ENCODE measurements around the gene CNFN.

Gene CNFN

DNA sequence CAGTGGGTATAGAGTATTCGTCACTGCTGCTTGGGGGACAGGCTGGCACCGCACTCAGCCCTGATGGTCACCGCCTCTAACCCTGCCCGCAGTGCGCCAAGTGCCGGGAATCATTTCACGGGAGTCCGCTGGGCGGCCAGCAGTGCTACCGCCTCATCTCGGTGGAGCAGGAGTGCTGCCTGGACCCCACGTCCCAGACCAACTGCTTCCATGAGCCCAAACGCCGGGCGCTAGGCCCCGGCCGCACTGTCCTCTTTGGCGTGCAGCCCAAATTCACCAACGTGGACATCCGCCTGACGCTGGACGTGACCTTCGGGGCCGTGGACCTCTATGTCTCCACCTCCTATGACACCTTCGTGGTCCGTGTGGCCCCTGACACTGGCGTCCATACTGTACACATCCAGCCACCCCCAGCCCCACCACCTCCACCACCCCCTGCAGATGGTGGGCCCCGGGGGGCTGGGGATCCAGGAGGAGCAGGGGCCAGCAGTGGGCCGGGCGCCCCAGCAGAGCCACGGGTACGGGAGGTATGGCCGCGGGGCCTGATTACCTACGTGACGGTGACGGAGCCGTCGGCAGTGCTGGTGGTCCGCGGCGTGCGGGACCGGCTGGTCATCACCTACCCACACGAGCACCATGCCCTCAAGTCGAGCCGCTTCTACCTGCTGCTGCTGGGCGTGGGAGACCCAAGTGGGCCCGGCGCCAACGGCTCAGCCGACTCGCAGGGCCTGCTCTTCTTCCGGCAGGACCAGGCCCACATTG lies 14.5 kb downstream of the CNFN start:
- DNase-seq (ENCODE audit: low read depth): no peak

DNA sequence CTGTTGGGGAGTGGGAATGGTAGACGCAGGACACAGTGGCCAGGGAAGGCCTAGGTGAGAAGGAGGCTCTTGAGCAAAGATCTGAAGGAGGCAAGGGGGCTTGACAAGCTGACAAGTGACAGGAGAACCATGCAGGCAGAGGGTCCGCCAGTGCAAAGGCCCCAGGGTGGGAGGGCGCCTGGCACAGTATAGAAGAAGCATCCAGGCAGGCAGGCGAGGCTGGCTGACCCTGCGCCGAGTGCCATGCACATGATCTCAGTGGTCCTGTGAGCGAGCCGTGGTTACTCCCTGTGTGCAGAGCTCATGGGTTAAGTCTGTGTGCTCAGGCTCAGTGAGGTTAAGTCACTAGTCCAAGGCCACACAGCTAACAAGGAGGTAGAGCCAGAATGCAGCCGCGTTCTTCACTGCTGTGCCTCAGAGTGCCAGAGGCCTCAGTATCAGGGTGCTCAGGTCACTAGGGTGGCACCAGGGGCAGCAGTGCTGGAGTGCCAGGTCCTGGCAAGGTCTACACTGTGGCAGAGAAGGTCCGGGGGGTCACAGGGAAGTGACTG lies 15.2 kb downstream of the CNFN start:
- DNase-seq (ENCODE audit: low read depth): no peak

DNA sequence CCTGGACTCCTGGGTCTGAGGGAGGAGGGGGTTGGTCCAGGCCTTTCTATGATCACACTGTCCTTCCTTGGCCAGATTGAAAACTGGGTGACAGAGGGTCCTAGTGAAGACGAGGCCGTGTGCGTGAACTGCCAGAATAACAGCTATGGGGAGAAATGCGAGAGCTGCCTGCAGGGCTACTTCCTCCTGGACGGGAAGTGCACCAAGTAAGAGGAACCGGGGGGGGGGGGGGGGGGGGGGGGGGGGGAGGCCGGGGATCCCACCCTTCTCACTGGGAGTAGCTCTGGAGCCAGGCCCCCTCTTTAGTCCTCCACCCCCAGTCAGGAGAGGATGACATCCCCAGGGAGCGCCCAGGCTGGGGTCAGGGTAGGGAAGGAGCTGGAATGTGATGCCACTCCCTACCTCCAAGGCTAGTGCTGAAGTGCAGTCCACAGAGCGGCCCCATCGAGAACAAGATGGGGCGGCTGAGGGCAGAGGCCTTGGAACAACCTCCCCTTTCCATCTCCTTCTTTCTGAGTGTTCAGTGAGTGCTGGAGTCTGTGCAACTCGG lies 19.4 kb downstream of the CNFN start:
- no peak for DNase-seq (ENCODE audit: low read depth)

DNA sequence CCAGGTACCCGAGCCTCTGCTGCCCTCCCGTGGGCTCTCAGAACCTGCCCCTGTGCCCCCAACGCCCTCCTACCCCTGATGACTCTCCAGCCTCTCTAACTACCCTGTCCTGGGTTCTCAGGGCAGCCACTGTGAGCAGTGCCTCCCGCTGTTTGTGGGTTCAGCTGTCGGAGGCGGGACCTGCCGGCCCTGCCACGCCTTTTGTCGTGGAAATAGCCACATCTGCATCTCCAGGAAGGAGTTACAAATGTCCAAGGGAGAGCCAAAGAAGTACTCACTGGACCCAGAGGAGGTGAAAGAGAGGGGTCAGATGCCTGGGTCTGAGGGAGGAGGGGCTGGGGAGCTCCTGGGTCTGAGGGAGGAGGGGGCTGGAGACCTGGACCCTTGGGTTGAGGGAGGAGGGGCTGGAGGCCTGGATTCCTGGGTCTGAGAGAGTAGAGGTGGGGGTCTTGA lies 20.0 kb downstream of the CNFN start:
- no peak for DNase-seq (ENCODE audit: low read depth)

DNA sequence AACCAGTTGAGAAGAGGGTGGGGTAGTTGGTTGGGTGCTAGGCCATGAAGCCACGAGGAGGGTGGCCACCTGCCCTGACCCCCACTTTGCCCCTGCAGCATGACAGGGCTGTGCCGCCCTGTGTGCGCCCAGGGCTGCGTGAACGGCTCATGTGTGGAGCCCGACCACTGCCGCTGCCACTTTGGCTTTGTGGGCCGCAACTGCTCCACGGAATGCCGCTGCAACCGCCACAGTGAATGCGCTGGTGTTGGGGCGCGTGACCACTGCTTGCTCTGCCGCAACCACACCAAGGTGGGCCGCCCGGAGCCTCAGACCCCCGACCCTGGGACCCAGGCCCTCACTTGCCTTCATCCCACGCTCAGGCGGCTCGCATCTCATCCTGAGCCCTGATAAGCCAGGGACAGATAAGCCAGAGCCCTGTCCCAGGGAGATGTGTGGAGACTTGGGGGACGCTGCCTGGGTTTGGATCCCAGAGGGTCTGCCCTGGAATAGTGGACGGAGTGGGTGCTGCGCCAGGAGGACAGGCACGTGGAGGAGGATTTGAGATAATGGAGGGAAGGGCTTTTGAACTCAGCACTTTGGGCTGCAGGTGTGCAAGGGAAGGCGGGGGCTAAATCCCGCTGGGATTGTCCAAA lies 20.5 kb downstream of the CNFN start:
- no peak for DNase-seq (ENCODE audit: low read depth)

DNA sequence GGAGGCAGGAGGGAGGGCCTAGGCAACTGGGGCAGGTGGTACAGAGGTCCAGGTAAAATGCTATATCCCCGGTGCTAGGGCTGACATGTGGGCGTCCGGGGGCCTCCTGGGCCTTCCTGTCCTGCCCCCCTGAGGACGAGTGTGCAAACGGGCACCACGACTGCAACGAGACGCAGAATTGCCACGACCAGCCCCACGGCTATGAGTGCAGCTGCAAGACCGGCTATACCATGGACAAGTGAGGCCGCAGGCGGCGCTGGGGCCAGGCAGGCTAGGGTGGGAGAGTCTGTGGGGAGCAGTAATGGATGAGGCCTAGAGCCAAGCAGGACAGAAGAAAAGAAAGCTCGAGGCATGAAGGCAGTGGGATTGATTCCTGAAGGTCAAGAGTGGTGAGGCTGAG lies 21.3 kb downstream of the CNFN start:
- no peak for DNase-seq (ENCODE audit: low read depth)

DNA sequence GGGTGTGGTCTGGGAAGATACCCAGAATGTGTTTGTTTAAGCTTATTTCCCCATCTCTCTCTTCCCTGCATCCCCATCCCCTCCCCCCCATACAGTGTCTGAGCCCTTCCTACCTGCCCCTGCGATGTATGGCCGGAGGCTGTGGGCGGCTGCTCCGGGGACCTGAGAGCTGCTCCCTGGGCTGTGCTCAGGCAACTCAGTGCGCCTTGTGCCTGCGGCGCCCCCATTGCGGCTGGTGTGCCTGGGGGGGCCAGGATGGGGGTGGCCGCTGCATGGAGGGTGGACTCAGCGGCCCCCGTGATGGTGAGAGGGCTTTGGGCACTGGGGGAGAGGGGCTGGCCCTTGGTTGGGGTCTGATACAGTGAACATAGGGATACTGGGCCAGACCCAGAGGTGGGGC lies 21.7 kb downstream of the CNFN start:
- DNase-seq (ENCODE audit: low read depth): no peak

DNA sequence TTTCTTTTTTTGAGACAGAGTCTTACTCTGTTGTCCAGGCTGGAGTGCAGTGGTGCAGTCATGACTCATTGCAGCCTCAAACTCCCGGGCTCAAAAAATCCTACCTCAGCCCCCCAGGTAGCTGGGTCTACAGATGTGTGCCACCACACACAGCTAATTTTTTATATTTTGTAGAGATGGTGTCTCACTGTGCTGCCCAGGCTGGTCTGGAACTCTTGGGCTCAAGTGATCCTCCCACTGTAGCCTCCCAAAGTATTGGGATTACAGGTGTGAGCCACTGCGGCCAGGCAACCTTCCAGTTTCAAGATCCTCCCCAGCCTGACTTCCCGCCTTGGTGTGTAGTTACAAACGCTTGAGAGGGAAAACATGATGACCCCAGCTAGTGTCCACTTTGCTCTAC lies 22.2 kb downstream of the CNFN start:
- DNase-seq (ENCODE audit: low read depth): no peak

DNA sequence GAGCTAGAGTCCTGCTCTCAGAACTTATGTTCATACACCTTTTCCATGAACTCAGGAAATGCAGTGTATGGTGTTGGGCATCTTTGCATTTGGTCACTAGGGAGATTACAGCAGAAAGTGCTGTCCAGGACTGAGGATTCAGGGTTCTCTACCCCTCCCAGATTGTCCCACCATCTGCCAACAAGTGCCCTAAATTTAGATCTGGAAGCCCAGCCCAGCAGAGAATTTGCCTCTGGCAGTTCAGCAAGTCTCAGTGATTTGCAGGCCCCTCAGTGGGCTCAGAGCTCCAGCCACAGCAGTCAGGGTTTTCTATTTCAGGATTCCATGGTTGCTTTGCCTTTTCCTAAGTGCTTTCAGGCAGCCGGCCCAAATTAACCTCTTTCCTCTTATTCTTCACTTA lies 23.4 kb downstream of the CNFN start:
- no peak for DNase-seq (ENCODE audit: low read depth)

DNA sequence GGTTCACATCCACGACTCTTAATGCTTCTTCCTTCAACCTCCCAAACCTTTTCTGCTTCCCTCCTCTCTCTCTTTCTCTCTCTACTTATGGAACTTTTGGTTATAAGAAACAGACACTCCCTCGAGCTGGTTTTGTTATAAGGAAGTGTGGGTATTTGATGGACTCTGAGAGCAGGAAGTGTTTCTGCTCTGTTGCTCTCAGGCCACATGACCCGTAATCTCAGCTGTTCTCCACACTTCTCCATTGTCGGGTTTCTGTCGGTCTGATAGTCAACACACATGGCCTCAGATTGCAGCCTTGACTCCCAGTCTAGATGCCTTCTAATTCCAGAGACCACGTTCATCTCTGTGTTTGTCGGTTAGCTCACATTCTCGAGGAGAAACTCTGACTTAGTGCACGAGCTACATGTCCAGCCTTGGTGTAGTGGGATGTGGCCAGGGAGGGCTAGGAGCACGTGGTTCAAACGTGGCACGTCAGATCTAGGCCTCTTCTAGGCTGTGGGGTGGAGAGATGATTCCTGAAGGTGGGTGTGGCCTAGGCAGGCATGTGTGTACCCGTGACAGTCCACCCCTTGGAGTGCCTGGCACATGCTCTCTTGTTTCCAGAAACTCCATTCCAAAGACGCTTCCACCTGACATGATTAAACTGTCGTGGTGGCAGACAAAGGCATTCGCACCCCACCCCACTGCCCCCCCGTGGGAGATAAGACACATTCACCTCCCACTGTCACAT lies 26.3 kb downstream of the CNFN start:
- no peak for DNase-seq (ENCODE audit: low read depth)

DNA sequence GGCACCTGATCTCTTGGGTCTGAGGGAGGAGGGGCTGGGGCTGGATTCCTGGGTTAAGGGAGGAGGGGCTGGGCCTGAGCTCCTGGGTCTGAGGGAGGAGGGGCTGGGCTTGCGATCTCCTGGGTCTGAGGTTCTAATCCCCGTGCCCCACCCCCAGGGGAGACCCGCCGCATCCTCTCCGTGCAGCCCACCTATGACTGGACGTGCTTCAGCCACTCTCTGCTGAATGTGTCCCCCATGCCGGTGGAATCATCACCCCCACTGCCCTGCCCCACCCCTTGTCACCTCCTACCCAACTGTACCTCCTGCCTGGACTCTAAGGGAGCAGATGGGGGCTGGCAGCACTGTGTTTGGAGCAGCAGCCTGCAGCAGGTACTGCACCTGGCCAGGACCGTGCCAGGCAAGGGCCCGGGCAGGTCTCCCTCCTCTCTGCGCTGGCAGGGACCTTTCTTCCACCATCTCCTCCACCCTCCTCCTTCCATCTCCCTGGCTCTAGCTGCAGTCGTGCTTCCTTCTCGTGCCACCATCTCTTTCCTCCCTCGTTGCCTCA lies 27.1 kb downstream of the CNFN start:
- DNase-seq (ENCODE audit: low read depth): no peak

DNA sequence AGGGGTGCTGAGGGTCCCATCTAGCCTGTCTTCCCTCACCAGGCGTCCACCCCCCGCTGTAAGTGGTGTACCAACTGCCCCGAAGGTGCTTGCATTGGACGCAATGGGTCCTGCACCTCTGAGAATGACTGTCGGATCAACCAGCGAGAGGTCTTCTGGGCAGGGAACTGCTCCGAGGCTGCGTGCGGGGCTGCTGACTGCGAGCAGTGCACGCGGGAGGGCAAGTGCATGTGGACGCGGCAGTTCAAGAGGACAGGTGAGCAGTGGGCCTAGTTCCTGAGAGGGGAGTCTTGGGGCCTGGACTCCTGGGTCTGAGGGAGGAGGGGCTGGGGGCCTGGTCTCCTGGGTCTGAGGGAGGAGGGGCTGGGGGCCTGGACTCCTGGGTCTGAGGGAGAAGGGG lies 27.8 kb downstream of the CNFN start:
- no peak for DNase-seq (ENCODE audit: low read depth)

DNA sequence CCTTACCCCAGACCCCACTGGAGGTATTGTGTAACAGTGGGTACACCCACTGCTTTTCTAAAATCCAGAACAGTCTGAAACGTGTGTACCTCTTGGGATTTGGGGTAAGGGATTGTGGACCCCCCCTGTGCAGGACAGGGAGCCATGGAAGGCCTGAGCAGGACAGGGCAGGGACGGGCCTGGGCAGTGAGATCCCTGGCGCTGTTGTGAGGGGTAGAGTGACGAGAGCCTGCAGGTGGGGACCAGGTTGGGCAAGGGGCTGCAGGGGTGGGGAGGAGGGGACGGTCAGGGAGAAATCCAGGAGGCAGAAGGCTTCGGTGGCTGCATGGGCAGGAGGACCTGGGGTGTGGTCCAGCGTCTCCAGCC lies 28.6 kb downstream of the CNFN start:
- no peak for DNase-seq (ENCODE audit: low read depth)

DNA sequence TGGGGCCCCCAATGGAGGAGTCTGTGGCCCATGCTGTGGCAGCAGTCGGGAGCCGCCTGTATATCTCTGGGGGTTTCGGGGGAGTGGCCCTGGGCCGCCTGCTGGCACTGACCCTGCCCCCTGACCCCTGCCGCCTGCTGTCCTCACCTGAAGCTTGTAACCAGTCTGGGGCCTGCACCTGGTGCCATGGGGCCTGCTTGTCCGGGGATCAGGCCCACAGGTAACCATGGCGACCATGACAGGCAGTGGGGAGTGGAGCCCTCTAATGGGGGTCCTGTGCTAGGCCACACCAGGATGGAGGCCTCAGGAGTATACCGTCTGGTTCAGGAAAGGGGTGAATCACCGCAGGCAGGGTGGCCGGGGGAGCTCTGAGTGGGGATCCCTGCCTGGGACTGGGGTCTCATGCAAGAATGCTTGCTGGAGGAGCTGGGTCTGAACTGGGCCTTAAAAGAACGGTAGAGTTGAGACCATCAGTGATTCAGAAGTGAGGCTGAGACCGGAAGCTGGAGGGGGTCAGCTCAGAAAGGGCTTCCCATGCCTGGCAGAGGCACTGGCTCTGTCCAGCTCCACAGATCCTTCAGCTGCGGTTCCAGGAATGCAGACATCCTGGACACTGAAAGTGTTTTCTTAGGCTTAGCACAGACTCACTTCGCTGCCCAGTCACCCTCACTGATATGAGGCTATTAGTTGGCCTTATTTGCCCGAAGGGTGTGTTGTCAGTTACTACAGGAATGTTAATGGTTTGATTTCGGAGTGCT lies 29.1 kb downstream of the CNFN start:
- DNase-seq (ENCODE audit: low read depth): no peak

DNA sequence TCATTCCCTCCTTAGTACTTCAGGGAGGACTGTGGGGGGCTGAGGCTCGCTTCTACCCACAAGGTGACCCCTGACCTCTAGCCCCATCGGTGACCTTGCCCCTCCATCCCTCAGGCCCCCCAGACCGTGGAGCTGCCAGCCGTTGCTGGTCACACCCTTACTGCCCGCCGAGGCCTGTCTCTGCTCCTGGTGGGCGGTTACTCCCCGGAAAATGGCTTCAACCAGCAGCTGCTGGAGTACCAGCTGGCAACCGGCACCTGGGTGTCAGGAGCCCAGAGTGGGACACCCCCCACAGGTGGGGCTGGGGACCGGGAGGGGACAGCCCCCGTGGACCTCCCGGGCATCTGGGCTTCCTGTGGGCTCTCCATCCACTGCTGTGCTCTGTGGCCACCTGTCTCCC lies 32.8 kb downstream of the CNFN start:
- DNase-seq (ENCODE audit: low read depth): no peak

DNA sequence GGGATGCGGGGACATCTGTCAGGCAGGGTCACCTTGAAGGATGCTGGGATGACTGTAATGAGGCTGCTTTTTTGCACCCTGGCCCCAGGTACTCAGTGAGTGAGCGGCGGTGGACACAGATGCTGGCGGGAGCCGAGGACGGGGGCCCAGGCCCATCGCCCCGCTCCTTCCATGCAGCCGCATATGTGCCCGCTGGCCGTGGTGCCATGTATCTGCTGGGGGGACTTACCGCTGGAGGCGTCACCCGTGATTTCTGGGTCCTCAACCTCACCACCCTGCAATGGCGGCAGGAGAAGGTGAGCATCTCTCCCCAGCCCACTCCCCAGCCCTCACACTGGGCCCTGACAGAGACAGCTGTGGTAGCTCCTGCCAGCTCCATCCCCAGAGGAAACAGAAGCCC lies 33.4 kb downstream of the CNFN start:
- no peak for DNase-seq (ENCODE audit: low read depth)

DNA sequence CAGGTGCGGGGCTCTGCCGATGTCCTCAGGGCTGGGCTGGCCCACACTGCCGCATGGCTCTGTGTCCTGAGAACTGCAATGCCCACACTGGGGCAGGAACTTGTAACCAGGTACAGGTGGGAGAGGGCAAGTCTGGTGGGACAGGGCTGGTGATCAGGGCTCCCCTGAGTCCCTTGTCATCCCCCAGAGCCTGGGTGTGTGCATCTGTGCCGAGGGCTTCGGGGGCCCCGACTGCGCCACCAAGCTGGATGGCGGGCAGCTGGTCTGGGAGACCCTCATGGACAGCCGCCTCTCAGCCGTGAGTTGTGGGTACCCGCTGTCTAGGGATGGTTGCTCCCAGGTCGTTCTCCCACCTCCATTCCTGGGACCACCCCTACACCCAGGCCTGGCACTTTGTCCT lies 34.2 kb downstream of the CNFN start:
- DNase-seq (ENCODE audit: low read depth): no peak

DNA sequence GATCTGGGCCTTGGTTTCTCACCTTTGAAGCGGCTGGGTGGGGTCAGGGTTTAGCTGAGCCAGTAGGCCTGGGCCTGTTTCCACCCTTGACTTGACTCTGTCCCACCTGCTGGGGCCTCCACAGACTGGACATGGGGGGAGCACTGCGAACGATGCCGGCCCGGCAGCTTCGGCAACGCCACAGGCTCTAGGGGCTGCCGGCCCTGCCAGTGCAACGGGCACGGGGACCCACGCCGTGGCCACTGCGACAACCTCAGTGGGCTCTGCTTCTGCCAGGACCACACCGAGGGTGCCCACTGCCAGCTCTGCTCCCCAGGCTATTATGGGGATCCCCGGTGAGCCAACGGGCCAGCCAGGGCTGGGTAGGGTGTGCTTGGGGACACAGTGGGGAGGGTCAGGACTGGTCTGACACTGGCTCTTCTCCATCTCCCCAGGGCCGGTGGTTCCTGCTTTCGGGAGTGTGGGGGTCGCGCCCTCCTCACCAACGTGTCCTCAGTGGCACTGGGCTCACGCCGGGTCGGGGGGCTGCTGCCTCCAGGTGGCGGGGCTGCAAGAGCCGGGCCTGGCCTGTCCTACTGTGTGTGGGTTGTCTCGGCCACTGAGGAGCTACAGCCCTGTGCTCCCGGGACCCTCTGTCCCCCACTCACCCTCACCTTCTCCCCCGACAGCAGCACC lies 36.6 kb downstream of the CNFN start:
- DNase-seq (ENCODE audit: low read depth): no peak

DNA sequence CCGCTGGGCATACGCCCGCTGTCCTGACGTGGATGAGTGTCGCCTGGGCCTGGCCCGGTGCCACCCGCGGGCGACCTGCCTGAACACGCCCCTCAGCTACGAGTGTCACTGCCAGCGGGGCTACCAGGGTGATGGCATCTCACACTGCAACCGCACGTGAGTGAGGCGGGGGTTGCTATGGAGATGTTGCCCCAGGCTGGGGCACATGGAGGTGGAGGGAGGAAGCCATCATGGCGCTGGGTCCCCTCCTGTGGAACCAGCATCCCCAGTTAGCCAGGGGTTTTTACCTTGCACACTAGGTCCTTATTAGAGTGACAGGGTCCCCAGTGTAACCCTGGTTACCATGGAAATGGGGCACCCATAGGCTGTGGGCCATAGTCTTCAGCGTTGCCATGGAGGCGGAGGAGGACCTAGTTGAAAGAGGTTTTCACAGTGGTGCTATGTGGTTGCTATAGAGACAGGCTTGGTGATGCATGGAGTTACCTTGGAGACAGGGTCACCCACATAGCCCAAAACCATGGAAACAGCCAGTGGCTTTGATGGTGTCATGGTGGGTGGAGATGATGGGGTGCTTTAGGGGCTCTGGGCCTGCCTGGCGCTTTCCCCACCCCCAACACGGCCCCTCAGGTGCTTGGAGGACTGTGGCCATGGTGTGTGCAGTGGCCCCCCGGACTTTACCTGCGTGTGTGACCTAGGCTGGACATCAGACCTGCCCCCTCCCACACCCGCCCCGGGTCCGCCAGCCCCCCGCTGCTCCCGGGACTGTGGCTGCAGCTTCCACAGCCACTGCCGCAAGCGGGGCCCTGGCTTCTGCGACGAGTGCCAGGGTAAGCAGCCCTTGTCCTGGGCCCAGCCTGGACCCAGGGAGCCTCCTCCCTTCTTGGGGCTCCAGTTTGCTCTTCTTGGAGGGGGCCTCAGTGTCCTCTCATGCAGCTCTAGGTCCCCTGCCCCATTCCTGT lies 37.5 kb downstream of the CNFN start:
- DNase-seq (ENCODE audit: low read depth): no peak
